GM19395 (cell line): ENCODE data around the gene CELF1.

Source experiments
- ATAC-seq: cut with Tn5 transposase; IDR thresholded peaks from one replicate; pipeline ENCODE4 v1.9.1; 2021; ENCODE audit warnings: mild to moderate bottlenecking, moderate library complexity; ENCODE audit not compliant: unreplicated experiment

Gene CELF1

DNA sequence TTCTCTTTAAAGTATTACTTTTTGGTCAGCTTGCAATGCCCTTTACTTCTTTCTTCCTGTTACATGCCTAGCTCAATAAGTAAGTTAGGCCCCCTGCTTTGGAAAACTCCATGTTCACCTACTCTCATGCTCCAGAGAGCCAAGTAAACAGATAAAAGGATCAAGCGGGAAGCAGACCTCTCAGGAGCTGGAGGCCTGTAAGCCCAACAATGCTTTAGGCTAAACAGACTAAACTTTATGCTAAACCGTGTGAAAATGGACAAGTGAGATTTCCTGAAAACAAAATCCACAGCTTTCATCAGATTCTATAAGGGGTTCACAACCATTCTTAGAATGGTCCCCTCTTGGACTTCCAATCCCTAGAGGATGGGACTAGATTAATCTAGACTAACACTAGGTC lies 40.2 kb downstream of the CELF1 start:
- ATAC-seq: no peak

DNA sequence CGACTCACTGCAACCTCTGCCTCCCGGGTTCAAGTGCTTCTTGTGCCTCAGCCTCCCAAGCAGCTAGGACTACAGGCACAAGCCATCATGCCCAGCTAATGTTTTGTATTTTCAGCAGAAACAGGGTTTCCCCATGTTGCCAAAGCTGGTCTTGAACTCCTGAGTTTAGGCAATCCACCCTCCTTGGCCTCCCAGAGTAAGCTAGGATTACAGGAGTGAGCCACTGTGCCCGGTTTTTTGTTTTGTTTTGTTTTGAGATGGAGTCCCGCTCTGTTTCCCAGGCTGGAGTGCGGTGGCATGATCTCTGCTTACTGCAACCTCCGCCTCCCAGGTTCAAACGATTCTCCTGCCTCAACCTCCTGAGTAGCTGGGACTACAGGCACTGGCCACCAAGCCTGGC lies 41.0 kb downstream of the CELF1 start:
- no peak for ATAC-seq

DNA sequence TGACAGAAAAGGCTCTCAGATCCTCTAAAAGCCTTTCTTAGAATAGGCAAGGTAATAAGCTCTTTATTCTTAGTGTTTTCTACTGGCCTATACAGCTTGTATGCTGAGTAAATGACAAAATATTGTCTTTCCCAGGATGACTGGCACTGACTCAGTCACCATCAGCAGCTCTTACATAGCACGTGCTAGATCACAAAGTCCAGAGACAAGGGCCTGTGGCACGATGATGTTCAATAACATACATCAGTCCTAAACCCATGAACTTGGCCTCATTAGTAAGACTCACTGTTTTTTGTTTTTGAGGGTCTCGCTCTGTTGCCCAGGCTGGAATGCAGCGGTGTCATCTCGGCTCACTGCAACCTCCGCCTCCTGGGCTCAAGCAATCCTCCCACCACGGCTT lies 42.7 kb downstream of the CELF1 start:
- ATAC-seq: no peak

DNA sequence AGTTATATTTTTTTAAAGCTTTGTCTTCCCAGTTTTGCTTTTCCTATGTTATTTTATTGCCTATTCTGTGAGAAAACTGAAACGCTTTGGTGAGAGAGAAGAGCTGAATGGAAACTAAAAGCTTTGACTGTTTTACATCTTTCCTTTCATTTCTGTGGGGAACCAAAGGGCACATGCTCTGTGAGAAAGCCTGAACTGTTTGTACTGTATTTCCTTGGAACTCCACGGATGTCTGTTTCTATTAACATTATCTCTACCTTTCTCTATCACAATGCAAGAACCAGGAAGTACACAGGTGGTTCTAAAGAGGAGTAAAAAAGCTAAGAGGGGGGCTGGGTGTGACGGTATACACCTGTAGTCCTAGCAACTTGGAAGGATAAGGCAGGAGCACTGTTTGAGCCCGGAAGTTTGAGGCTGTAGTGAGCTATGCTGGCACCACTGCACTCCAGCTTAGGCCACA lies 43.8 kb downstream of the CELF1 start:
- ATAC-seq: no peak

DNA sequence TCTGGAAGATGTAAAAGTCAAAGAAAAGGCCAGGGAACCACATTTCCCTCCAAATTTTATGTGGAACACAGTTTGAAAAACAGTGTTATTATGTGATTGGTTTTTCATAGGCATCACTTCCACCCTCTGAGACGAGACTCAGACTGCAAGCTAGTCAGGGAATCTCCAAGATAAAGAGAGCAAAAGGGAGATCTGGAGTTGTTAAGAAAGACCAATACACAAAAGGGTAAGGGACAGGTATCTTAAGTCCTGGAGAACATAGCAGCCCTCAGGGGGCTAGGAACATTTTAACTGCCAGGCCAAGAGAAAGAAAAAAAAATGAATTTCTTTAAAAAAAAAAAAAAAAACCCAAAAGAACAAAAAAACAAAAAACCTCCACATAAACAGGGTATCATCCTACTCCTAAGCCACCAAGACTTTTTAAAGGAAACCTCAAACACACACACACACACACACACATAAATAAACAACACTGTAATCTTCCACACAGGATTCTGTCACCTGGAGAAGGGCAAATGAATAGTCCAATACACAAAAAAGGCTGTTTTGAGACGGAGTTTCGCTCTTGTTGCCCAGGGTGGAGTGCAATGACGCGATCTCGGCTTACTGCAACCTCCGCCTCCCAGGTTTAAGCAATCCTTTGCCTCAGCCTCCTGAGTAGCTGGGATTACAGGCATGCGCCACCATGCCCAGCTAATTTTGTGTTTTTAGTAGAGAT lies 44.5 kb downstream of the CELF1 start:
- ATAC-seq: no peak

DNA sequence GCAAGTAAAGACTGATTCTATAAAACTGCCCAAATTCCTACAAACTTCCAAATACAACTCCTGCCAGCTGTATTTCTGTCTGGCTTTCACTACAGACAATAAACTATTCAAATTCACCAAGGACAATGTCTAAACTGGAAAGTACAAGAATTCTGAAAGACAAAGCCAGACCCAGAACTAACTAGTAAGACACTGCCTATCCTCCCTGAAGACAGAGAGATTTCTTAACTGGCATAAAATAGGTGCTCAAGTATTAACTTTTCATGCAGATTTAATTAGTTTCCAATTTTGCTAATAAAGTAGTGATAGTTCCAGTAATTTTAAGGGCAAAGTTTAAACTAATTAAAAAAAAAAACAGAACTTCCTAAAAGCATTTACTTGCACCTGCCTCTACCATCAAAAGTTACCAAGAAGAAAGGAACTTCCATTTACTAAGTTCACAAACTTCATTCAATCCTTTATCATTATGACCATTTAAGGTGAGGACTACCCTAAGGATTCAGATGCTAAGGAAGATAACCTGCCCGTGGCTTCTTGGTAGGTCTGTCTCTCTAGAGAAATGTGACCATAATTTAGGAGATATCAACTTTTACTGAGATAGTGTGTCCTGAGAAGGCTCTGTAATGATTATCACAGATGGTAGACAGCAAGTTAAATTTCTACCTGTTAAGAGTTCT lies 45.2 kb downstream of the CELF1 start:
- no peak for ATAC-seq

DNA sequence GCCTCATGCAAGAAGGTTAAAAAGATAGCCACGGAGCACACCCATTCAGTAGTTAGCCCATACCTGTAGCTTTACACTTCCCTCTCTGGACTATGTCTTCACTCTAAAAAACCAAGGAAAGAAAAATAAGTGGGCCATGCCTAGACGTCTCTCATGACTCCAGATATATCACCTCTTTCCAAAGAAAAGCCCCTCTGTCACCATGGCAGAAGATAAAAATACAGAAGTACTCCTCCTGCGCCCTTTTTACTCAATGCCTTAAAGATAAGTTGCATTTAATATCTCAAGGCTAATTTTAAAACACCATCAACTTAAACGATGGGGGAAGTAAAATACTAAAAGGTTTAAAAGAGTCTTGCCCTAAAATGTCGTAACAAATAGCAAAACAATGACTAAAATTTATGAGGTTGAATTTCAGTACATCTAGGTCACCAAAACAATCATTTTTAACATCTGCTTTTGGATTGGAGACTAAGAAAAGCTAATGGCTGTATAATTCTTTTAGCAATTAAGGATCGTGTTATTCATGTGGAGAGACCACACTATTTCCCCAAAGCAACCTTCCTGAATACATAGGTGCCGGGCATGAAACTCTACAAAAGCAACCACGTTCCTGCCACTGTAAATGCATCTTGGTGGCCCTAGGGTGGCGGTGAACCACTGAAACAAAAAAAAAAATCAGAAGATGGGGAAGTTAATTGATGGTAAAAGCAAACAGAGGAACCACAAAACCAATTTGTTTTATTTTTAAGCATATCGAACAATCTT lies 46.0 kb downstream of the CELF1 start:
- ATAC-seq: no peak

DNA sequence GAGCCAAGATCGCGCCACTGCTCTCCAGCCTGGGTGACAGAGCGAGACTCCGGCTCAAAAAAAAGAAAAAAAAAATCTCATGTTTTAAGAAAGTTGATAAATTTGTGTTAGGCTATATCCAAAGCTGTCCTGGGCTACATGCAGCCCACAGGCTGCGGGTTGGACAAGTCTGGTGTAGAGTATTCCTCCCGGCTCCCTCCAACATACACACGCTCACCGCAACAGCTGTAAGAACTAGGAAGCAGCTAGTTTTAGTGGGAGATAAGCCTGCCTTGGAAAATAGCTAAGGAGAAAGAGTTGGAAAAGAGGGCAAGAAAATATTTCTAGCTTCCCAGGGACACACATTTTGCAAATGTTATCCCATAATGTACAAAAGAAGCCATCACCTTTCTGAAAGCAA lies 46.6 kb downstream of the CELF1 start:
- ATAC-seq: no peak

DNA sequence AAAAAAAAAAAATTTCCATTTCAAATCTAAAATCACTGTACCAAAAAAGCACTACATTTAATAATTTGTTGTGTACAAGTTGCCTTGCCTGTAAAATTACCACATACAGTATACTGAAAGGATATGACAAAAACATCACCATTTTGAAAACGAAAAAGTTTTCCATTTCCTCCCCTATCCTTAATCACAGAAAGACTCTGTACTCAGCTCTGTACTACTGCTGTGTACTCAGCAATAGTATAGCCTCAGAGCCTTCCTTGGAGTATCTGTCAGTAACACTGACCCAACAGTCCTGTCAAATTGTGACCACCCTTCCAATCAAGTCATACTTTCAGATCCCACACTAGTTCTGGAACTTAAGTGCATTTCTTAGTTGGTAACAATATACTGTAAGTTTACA lies 48.0 kb downstream of the CELF1 start:
- no peak for ATAC-seq

DNA sequence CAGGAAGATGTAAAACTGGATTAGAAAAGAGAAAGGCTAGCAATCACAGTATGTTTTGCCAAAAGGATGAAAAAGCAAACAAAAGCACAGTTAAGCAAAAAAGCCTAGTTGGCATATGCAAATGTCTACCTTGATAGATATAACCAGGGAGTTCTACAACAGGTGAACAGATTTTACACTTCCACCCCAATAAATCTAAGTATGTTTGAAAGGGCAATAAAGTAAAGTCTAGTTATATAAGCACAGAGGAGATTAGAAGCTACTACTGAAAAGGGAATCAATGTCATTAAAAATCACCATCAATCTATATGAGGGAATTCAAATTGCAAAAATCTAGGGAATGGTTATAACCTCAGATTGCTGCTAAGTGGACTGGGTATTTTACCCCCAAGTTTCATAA lies 49.7 kb downstream of the CELF1 start:
- ATAC-seq: no peak

DNA sequence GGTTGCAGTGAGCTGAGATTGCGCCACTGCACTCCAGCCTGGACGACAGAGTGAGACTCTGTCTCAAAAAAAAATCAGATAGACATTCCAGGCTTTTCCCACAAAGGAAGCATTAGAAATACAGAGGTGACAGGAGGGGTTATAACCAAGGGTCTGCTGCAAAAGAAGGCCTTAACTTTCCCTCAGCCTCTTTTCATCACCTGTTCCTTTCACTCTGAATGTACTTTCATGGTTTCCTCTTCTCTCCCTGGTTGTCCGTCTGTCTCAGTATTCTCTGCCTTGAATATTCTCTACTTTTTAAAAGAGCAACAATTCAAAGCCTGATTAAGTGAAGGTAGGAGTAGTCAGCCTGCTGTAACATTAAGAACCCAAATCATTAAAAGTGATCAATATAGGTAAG lies 50.2 kb downstream of the CELF1 start:
- ATAC-seq: no peak

DNA sequence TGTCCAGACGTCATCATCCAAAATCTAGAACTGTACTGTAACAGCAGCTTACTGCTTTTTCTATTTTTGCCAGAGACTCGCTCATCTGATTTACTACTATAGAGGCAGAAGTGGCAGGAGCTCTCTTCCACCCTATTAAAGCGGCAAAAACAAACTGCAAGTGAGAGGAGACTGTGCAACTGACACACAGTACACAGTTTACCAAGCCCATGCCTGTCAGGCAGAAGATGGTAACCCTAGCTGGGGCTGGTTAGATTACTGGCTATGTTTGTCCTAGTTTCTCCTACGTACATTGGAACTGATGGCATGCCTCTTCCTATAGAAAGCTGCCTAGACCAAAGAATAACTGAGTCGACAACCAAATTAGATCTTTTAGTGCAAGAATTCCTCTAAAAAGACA lies 51.8 kb downstream of the CELF1 start:
- ATAC-seq: no peak

DNA sequence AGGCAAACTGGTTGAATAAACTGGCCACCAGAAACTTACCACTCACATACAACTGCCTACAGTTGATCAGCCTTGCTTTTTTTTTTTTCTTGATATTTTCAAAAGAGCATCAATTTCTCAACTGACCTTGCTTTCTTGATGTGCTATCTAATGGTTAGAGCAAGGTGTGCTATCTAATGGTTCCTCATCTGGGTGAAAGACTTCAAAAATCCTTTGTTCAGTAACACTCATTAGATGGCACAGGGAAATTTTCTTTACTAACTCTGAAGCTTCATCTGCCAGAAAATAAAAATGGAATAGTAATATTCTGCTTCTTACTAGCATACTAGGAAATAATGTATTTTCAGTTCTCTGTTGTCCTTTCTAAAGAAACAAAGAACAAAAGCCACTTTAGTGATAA lies 52.8 kb downstream of the CELF1 start:
- ATAC-seq: no peak

DNA sequence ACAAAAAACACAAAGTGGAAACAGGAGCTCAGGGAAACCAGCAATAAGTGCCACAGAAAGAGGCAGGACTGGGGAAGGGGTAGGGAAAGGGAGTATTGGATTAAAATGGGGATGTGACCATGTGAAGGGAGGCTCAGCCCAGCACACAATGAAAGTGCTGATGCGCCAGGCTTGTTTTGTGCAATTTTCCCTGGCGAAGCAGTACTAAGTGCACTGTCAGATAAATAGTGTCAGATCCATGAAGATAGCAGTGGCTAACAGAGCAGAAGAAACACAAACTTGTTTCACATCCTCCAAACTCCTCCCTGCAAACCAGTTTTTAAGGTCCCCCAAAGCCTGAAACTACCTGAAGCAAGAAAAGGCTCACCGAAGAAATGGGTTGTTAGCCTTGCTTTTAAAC lies 53.3 kb downstream of the CELF1 start:
- ATAC-seq: peak; percentile 69

DNA sequence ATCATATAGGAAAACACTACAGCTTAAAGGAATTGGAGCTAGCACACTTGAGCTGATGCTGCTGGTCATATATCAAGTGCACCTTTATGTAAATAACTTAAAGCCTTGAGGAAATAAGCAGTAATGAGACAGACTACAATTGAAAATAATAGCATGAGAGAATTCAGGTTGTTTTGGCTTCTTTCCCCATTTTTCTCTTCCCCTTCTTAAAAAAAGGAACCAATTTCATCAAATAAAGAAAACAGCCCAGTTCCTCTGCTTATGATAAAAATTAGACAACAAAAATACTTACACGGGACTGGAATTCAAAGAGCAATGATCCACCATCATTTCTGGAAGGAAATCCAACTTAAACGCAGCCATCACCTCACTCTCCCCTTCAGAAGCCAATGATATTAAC lies 53.8 kb downstream of the CELF1 start:
- no peak for ATAC-seq

DNA sequence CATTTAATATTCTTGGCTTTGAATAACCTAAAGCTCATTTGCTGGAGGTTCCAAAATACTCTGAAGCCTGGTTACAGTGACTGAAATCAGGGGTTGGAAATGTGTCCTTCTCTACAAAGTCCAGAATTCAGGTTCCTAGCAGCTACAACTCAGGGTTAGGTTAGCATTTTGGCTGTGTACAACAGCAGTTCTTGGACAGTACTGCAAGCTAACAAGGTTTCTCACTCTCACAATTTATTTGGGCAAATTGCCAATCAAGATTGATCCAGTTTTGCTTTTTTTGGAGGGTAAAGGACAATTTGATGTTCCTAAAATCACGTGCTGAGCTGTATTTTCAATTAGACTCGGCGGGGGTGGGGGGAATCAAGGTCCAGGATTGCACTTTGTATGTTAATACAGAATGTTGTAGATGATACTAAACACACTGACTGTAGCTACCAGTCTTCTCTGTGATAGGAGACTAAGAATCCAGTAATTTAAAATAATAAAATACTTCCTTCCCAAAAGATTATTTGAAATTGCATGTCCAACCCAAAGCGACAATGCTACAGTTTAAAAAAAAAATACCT lies 54.3 kb downstream of the CELF1 start:
- no peak for ATAC-seq

DNA sequence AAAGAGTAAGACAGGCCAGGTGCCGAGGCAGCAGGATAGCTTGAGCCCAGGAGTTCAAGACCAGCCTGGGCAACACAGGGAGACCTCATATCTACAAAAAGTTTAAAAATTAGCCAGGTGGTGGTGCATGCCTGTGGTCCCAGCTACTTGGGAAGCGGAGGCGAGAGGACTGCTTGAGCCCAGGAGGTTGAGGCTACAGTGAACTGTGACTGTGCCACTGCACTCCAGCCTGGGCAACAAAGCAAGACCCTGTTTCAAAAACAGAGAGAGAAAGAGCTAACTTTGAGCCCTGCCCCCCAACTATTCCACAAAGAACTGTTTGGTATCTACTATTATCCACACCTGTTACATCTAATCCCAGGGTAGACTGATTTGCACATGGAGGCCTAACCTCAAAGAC lies 54.8 kb downstream of the CELF1 start:
- ATAC-seq: no peak

DNA sequence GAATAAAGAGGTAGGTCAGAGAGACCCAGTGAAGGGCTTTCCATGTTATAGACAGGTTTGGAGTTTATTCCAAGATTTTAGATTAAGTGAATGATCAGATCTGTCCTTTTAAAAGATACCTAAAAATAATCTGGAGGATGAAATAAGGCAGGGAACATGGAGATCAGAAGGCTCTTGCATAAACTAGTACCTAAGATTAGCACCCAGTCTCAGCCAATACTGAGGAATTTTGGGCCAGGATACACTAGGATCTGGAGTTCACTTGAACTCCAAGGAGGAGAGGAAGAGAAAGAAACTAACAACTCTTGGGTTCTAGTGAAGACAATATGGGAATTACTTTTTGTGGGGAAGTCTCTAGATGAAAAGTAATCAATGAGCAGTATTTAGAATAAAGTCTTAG lies 56.1 kb downstream of the CELF1 start:
- no peak for ATAC-seq

DNA sequence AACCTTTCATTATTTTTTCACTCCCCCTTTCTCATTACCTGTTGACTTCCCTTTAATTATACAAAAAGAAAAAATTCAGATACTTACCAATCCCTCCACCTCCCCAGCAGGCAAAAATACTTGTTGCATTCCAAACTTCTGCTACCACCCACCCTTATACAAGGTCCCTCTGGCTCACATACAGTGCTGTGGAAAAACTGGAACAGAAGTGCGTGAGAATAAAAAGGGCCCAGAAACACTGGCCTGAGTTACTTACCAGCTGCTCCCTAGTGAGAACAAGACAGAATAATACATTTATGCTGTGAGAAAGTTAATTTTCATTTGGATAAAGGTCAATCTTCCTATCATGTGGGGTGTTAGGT lies 57.1 kb downstream of the CELF1 start:
- ATAC-seq: no peak

DNA sequence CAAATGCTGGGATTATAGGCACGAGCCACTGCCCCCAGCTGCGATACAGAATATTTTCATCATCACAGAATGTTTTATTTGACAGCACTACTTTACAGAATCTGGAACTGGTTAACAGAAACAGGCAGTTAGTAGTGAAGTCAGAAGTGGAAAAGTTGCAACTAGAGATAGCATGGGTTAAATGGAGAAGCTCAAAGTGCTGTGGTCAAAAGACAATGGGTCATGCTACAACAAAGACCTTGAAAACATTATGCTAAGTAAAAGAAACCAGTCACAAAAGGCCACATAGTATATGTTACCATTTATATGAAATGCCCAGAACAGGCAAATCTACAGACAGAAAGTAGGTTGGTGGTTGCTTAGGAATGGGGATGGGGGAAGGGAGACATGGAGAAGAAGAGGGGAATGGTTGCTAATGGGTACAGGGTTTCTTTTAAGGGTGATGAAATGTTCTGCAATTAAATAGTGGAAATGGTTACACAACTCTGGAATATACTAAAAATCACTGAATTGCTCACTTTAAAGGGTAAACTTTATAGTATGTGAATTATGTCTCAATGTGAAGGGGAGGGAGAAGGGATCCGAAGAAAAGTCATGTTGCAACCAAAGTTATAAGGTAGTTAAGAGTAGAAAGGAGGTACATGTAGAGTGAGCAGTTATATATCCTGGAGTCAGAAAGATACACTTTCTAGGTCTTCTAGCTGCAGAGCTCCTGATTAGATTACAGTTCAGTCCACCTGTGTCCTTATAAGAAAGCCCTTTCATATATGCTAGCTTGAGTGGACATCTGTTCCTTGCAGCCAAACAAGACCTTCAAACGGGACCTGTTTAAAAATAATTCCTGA lies 57.7 kb downstream of the CELF1 start:
- ATAC-seq: no peak

DNA sequence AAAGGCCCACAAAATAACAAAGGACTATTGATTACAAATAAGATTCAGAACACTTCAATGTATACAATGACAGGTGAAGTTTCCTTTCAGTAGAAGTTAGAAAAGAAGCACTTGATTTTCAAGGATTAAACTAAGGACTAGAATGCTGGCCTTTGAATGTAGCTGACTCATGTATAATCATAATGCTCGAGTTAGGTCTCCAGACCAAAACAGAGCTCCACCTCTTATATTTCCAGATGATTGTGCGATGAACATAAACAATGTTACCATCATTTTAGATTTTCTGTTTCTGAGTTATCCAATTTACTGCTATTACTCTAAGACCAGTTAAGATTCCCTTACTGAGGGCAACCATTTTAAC lies 63.6 kb downstream of the CELF1 start:
- ATAC-seq: no peak
